Choroid plexus epithelial cell (primary cell): ENCODE measurements around the gene WDR45.
"Not testable (repeated sequence)": the region's sequence is repeated elsewhere in the genome, so short reads cannot be mapped to it uniquely, and the experiment has no call there.

Experiments
- DNase-seq: peaks from one replicate; pipeline ENCODE4 v3.0.0-alpha.2; 2010; ENCODE audit warnings: low read depth
- H3K4me3 ChIP-seq: 2 replicates; pipeline ENCODE4 v1.5.1; 2011; ENCODE audit warnings: low read depth, mild to moderate bottlenecking, control low read depth, low read length, moderate library complexity
- TF ChIP-seq, protein P1 (sequence below): conservative IDR thresholded peaks from 2 replicates; pipeline ENCODE4 v1.5.1; 2011; ENCODE audit warnings: low read depth, mild to moderate bottlenecking, control low read depth, inconsistent platforms, low read length, moderate library complexity

The WDR45 gene

DNA sequence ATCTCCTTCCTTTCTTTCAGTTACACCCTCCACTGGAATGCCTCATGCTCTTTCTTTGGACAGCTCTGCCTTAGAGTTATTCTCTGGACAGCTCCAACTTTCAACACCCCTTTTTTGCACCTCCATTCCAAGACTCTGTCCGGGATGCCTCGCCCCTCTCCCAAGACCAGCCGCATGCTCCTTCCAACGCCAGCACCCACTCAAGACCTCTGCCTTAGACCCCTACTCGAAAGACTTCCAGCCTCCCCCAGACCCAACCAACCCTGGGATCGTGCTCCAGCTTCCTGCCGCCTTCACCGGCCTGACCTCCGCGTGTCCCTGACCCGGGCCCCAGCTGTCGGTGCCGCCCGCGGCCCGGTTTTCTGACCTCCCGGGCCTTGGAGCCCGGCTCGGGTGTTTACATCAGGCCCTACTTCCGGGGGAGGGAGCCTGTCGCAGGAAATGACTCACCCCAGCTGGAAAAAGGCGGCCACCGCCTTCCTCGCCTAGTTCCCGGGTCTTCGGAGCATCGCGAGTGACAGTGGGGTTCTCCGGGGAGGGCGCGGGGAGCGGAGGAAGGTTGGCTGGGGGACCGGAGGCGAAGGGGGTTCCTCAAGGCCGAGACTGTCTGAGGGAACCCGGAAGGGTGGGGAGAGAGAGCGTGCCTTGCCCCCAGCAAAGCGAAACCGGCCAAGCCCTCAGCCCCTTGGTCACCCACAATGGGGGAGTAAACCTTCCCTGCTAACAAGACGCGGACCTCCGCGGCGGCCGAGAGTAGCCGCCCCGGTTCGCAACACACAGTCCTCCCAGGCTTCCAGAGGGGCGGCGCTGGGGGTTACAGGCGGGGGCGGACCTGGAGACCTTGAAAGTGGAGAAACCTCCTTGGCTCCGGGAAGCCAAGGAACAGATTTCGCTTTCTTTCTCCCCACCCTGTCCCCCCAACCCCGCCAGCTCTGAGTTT, at the start of gene WDR45:
Gene WDR45 (minus strand): TSS at position 399 of the 940 bp plus-strand sequence. CDS start 1,792 bp downstream, outside the sequence.
- DNase-seq: peak; percentile 70
- H3K4me3 ChIP-seq: peak within 1 kb of the TSS; percentile 73
- TF ChIP-seq, protein P1, sequence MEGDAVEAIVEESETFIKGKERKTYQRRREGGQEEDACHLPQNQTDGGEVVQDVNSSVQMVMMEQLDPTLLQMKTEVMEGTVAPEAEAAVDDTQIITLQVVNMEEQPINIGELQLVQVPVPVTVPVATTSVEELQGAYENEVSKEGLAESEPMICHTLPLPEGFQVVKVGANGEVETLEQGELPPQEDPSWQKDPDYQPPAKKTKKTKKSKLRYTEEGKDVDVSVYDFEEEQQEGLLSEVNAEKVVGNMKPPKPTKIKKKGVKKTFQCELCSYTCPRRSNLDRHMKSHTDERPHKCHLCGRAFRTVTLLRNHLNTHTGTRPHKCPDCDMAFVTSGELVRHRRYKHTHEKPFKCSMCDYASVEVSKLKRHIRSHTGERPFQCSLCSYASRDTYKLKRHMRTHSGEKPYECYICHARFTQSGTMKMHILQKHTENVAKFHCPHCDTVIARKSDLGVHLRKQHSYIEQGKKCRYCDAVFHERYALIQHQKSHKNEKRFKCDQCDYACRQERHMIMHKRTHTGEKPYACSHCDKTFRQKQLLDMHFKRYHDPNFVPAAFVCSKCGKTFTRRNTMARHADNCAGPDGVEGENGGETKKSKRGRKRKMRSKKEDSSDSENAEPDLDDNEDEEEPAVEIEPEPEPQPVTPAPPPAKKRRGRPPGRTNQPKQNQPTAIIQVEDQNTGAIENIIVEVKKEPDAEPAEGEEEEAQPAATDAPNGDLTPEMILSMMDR: no peak

DNA sequence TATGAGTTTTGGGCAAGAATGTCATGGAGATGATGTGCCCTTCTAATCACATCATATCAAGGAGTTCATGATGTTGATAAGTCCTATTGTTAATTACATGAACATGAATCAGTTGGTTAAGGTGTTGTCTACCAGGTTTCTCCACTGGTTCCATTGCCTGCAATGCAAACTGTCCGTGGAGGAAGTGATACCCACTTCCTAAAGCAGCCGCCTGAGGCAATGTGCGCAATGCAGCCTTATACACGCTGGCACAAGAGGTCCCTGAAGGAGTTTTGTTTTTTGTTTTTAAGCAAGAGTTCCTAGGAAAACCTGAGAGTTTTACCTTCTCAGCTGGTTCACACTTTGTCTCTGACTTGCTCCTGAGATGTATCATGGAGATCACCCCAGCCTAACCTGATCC, 49.7 kb upstream of the WDR45 start:
- no peak for DNase-seq
- TF ChIP-seq, protein P1: no peak
- no peak overlapping the region for H3K4me3 ChIP-seq

DNA sequence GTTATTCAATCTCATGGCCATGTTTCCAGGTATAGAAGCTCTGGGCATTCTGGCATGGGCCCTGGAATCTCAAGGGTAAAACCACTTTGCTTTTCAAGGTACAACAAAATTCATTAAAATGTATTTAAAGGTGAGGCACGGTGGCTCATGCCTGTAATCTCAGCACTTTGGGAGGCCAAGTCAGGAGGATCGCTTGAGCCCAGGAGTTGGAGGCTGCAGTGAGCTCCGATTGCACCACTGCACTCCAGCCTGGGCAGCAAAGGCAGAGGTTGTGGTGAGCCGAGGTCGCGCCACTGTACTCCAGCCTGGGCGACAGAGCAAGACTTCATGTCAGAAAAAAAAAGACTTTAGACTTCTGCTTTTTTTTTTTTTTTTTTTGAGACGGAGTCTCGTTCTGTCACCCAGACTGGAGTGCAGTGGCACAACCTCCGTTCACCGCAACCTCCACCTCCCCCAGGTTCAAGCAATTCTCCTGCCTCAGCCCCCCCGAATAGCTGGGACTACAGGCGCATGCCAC, 48.1 kb upstream of the WDR45 start:
- not testable (repeated sequence) for H3K4me3 ChIP-seq, DNase-seq

DNA sequence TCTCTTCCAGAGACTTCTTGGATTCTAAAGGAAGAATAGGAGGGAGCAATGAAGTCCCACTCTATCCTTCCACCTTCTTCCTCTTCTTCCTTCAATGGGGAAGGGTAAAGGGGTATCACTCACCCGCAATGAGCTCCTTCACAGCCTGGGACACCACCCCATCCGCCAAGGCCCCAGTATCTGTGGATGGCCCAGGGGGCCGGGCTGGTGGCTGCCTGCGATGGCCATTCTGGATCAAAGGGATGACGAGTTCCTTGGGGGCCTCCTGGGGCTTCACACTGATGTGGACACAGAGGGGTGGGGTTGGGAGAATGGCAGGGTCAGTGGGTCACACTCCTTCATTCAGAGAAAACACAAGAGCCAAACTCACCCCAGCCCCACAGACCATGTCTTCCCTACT, 42.8 kb upstream of the WDR45 start:
- no peak for DNase-seq
- TF ChIP-seq, protein P1: no peak
- H3K4me3 ChIP-seq: peak overlapping the region; percentile 79

DNA sequence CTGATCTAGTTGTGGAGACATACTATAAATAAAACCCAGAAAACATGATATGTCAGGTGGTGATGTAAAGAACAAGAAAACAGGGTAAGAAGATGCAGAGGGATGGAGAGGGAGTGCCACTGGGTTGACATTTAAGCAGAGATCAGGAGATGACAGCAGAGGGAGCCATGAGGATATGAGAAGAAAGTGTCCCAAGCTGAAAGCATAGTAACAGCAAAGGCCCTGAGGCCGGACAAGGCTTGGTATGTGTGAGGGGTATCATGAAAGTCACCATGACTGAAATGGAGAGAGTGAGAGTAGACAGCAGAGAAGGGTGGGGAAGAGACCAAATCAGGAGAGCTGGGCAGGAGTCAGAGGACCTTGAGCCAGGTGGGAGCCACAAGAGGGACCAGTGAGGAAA, 40.4 kb upstream of the WDR45 start:
- H3K4me3 ChIP-seq: no peak overlapping the region
- TF ChIP-seq, protein P1: no peak
- peak; percentile 6 for DNase-seq

DNA sequence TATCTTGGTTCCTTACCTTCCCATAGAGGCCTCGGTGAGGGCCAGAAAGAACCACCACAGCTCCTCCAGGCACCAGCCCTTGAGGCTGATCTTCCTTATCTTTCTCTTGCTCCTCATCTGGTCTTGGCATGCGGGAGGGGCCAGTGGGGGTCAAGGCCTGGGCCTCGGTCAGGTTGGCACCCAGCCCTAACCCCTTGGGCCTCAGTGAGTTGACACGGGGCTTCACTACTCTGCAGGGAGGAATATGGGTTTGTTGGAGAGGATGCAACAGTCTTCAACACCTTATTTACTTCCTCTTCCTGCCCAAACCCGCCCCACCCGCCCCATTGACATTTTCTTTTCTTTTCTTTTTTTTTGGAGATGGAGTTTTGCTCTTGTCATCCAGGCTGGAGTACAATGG, 37.9 kb upstream of the WDR45 start:
- TF ChIP-seq, protein P1: no peak
- no peak overlapping the region for H3K4me3 ChIP-seq
- no peak for DNase-seq

DNA sequence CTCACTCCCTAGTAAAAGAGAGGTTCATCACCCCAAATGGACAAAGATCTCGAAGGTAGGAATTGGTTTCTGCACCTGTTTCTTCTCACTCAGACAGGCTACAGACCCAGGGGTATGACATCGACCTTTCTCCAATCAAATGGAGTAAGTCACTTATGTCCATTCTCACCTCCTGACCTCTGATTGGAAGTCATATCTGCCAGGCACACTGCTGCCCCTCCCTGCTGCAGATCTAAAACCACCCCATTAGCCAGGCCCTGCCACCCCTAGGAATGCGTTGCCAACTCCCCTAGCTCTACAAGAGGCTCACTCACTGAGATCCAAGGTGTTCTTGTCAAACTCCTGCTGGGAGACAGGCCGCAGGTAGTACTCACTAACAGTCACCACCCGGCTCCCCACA, 37.0 kb upstream of the WDR45 start:
- TF ChIP-seq, protein P1: no peak
- no peak overlapping the region for H3K4me3 ChIP-seq

More for the DNA sequence above, 37.0 kb upstream of the WDR45 start:
- DNase-seq: no peak
